ENCODE measurements around the gene LHX4. TPM values are rescaled to one million over a fixed set of nuclear protein-coding genes. Genes with fewer than 3 reads are reported as not detected.
A peak's percentile ranks its signal among the peaks of the same experiment; 100 is the strongest.

Gene LHX4
- total and polyA plus RNA-seq, 2 of the 4 experiments (the other 2 are of a cell fraction) = 0.05 to 0.18 TPM

GRCh38 chr1:180181048-180181447, 49.0 kb upstream of the LHX4 start:
- H3K4me1 ChIP-seq (ENCODE audit: control insufficient read depth, insufficient read depth, low read length) = no peaks in the 10 kb centered on the region
- no peak overlapping the region for H2BK120ac ChIP-seq (ENCODE audit: low read depth, low read length)
- no peak overlapping the region for H3K23ac ChIP-seq (ENCODE audit: low read depth, low read length)
- H3K4ac ChIP-seq (ENCODE audit: low read depth, low read length) = no peak overlapping the region
- H4K8ac ChIP-seq (ENCODE audit: low read depth in 2 of 2, low read length in 2 of 2) = no peak overlapping the region
- no peak overlapping the region for H3K14ac ChIP-seq (replicated peaks; ENCODE audit: low read depth, low read length)
- no peak overlapping the region for H2AK5ac ChIP-seq (ENCODE audit: low read depth, low read length)
- no peaks in the 10 kb centered on the region for H3K9me1 ChIP-seq (ENCODE audit: insufficient read depth, low read length)
- POLR2A ChIA-PET (ENCODE audit: unreplicated experiment) = no interaction called here
- no peaks in the 10 kb centered on the region for H3K27me3 ChIP-seq (ENCODE audit: control insufficient read depth, insufficient read depth, low read length)
- H2AFZ ChIP-seq (replicated peaks; ENCODE audit: low read length, poor library complexity) = no peak overlapping the region
- no peak overlapping the region for H3K4me2 ChIP-seq (ENCODE audit: low read depth, low read length)
- TF ChIP-seq SMC3 (IDR thresholded peaks at IDR 0.05; ENCODE audit: low read depth, low read length) (0 out of 2 replicates have a peak, but pooled peaks have one; percentile 12), MAZ (IDR thresholded peaks at IDR 0.05; ENCODE audit: borderline replicate concordance, low read depth, low read length) (no peak), MAFK (IDR thresholded peaks at IDR 0.05; ENCODE audit: low read depth, low read length) (peak; percentile 55), CHD1 (IDR thresholded peaks at IDR 0.05; ENCODE audit: low read depth, low read length) (no peak), CTCF (conservative IDR thresholded peaks at IDR 0.05; ENCODE audit: low read depth, low read length) (peak; percentile 39), CEBPB (IDR thresholded peaks at IDR 0.05; ENCODE audit: low read depth, low read length) (no peak)
- TF ChIP-seq, protein P1, sequence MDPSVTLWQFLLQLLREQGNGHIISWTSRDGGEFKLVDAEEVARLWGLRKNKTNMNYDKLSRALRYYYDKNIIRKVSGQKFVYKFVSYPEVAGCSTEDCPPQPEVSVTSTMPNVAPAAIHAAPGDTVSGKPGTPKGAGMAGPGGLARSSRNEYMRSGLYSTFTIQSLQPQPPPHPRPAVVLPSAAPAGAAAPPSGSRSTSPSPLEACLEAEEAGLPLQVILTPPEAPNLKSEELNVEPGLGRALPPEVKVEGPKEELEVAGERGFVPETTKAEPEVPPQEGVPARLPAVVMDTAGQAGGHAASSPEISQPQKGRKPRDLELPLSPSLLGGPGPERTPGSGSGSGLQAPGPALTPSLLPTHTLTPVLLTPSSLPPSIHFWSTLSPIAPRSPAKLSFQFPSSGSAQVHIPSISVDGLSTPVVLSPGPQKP (IDR thresholded peaks at IDR 0.05; ENCODE audit: borderline replicate concordance, low read depth, low read length) = no peak
- no peak overlapping the region for H3K18ac ChIP-seq (ENCODE audit: low read depth, low read length)
- H3K4me3 ChIP-seq (ENCODE audit: insufficient read depth, low read depth, low read length) = no peak overlapping the region
- BruUV-seq (replicated peaks) = no TSS peak
- dilution Hi-C loops (cut with HindIII; ENCODE audit: low sequenced_read_pairs, unreplicated experiment) = no loop called here
- no peak overlapping the region for H3K9ac ChIP-seq (ENCODE audit: low read depth, low read length)
- no peak overlapping the region for H4K5ac ChIP-seq (ENCODE audit: low read depth, low read length)
- CTCF ChIA-PET = interaction anchor here (0.8 to 1.1 kb wide), 3 partner anchors 12 to 317 kb away, joined by 3 read pairs; no protein-coding TSS in a partner anchor
- no peak overlapping the region for H2BK15ac ChIP-seq (ENCODE audit: low read depth, low read length)
- H3K36me3 ChIP-seq (ENCODE audit: control insufficient read depth, insufficient read depth, low read length) = peaks cover 91% of the 10 kb centered on the region
- DNase-seq (no peak), ATAC-seq (ENCODE audit: low read depth) (no peak)
- peaks cover 30% of the 10 kb centered on the region for H4K20me1 ChIP-seq (ENCODE audit: insufficient read depth, low read length)
- H3K9me3 ChIP-seq (ENCODE audit: control insufficient read depth, insufficient read depth, low read length) = no peaks in the 10 kb centered on the region
- H2BK5ac ChIP-seq (ENCODE audit: low read depth, low read length, poor library complexity, severe bottlenecking) = no peak overlapping the region
- intact Hi-C loops (cut with micrococcal nuclease) = no loop called here
- 86% methylated on average over 5 of the region's 7 CpGs; no CpG with 5 or more reads in 1 of the 2 experiments for WGBS, 2 experiments (ENCODE audit: extremely low coverage in 2 of 2, insufficient read length in 1 of 2)
- in situ Hi-C loops (cut with MboI; ENCODE audit: low sequenced_read_pairs) = loop anchor here (10.0 kb wide), 1 partner anchor 306 kb away; the partner anchor contains the start of gene TOR1AIP2
- no peak overlapping the region for H2BK20ac ChIP-seq (ENCODE audit: low read depth, low read length)
- H2AK9ac ChIP-seq (replicated peaks; ENCODE audit: low read depth, low read length, poor library complexity) = no peak overlapping the region
- H3K27ac ChIP-seq (ENCODE audit: insufficient read depth, low read length) = no peak overlapping the region
- no peak overlapping the region for H4K91ac ChIP-seq (ENCODE audit: insufficient read depth, low read depth, low read length)
- H3K56ac ChIP-seq (ENCODE audit: extremely low read depth, insufficient read depth, low read length) = no peak overlapping the region
- peaks cover 8 to 44% of the 10 kb centered on the region in 2 experiments; a peak in 3 of 4 replicates for H3K79me1 ChIP-seq (ENCODE audit: low read depth in 1 of 2, low read length in 2 of 2)

Data from IMR-90 (cell line).